ENCODE measurements around the gene PTPRQ.

The PTPRQ gene

DNA sequence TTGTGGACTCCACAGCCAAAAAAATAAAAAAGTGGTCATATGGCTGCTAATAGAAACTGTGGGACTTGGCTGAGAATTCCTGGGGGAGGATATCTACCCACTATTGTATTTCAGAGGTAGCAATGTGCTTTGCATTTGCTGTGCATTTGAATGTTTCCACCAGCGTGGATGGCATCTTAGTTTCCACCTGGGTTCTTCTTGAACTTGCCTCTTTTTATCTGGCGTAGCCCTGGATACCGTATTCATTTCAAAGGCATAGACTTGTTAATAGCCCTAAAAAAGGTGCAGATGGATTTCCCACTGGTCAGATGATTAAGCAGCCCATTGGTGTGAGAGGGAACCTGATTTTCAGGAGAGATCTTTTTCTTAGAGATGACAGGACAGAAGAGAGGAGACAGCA is 270.8 kb downstream of the PTPRQ start:
- no peak for DNase-seq (ENCODE audit: low read depth)
- Histone ChIP-seq H3K36me3 (ENCODE audit: control insufficient read depth, insufficient read depth, low read length, severe bottlenecking) (no peaks in the 10 kb centered on the region), H3K27me3 (replicated peaks; ENCODE audit: control insufficient read depth, insufficient read depth, low read length) (peaks cover 48% of the 10 kb centered on the region), H3K4me1 (ENCODE audit: control insufficient read depth, insufficient read depth, low read length) (peaks cover 3% of the 10 kb centered on the region), H3K9ac (ENCODE audit: low read length) (no peak overlapping the region), H3K9me3 (ENCODE audit: control insufficient read depth, low read length) (no peaks in the 10 kb centered on the region), H3K4me3 (ENCODE audit: low read length) (no peak overlapping the region)

DNA sequence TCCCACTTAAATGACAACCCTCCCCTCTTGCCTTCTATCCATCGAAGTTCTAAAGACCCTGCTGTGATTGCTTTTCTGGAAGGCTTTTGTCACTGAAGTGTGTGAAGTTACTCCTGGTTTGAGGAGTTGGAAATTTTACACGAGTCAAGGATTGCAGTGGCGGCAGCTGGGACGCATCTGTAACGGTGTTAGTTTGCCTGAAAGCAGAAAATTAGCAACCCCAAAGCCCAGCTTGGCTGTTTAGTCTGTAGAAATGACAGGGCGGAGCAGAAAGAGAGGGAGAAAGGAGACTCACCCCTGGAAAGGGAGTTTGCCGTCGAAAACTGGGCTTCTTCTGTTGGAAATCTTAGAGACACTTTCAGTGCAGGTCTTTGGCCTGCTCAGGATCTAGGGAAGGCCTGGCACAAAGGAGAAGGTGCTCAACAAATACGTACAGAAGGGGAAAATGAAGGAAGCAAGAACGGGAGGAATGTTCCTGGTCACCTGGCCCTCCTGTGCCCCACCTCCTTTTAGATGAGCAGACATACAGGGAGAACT is 271.7 kb downstream of the PTPRQ start:
- H3K9ac ChIP-seq (ENCODE audit: low read length), result no peak overlapping the region
- H3K36me3 ChIP-seq (ENCODE audit: control insufficient read depth, insufficient read depth, low read length, severe bottlenecking), result no peaks in the 10 kb centered on the region
- no peak overlapping the region for H3K4me3 ChIP-seq (ENCODE audit: low read length)
- peaks cover 3% of the 10 kb centered on the region for H3K4me1 ChIP-seq (ENCODE audit: control insufficient read depth, insufficient read depth, low read length)
- no peaks in the 10 kb centered on the region for H3K9me3 ChIP-seq (ENCODE audit: control insufficient read depth, low read length)
- peaks cover 40% of the 10 kb centered on the region for H3K27me3 ChIP-seq (replicated peaks; ENCODE audit: control insufficient read depth, insufficient read depth, low read length)
- no peak for DNase-seq (ENCODE audit: low read depth)

DNA sequence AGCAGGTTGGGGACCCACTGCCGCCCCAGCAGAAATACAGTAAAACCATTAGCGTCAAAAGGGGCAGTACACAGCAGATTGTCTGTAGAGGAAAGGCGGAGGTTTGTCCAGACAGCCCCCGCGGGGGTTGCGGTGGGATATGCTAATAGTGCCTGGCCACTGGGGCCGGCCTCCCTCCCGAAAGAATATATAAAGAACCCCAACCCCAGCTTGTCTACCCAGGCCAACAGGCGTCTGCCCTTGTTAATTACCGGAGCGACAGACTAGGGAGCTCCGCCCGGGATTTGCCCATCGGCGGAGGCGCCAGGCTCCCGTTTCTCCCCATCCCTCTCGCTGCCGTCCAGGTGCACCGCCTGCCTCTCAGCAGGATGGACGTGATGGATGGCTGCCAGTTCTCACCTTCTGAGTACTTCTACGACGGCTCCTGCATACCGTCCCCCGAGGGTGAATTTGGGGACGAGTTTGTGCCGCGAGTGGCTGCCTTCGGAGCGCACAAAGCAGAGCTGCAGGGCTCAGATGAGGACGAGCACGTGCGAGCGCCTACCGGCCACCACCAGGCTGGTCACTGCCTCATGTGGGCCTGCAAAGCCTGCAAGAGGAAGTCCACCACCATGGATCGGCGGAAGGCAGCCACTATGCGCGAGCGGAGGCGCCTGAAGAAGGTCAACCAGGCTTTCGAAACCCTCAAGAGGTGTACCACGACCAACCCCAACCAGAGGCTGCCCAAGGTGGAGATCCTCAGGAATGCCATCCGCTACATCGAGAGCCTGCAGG is 272.8 kb downstream of the PTPRQ start, which contains the start of gene MYF5:
TSS of gene MYF5 (plus strand) at position 217 of the 774 bp plus-strand sequence. CDS start at position 369, 152 bp downstream.
- Histone ChIP-seq H3K27me3 (replicated peaks; ENCODE audit: control insufficient read depth, insufficient read depth, low read length) (peaks cover 40% of the 10 kb centered on the region), H3K4me1 (ENCODE audit: control insufficient read depth, insufficient read depth, low read length) (peaks cover 3% of the 10 kb centered on the region), H3K9ac (ENCODE audit: low read length) (no peak within 1 kb of the TSS), H3K4me3 (ENCODE audit: low read length) (no peak within 1 kb of the TSS), H3K9me3 (ENCODE audit: control insufficient read depth, low read length) (no peaks in the 10 kb centered on the region), H3K36me3 (ENCODE audit: control insufficient read depth, insufficient read depth, low read length, severe bottlenecking) (no peaks in the 10 kb centered on the region)
- DNase-seq (ENCODE audit: low read depth), result no peak

DNA sequence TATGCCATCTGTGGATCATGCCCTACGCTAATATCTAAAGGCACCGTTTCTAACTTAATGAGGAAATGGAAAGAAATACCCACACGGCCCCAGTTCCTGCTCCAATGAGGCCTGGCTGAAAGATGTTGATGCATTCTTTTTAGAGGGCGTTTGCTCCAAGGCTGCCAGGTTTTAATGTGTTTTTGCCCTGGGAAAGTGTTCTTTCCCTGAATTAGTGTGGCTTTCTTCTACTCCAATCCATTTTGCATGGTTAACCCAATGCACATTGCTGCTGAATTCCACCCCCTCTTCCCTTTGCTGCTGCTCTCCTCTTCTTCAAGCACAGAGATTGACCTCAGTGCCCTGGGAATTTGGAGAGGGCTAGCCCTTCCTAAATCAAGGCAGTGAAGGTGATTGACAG is 273.8 kb downstream of the PTPRQ start:
- peaks cover 3% of the 10 kb centered on the region for H3K4me1 ChIP-seq (ENCODE audit: control insufficient read depth, insufficient read depth, low read length)
- H3K27me3 ChIP-seq (replicated peaks; ENCODE audit: control insufficient read depth, insufficient read depth, low read length), result peaks cover 40% of the 10 kb centered on the region
- no peak for DNase-seq (ENCODE audit: low read depth)
- H3K4me3 ChIP-seq (ENCODE audit: low read length), result no peak overlapping the region
- no peaks in the 10 kb centered on the region for H3K36me3 ChIP-seq (ENCODE audit: control insufficient read depth, insufficient read depth, low read length, severe bottlenecking)
- H3K9me3 ChIP-seq (ENCODE audit: control insufficient read depth, low read length), result no peaks in the 10 kb centered on the region
- no peak overlapping the region for H3K9ac ChIP-seq (ENCODE audit: low read length)

DNA sequence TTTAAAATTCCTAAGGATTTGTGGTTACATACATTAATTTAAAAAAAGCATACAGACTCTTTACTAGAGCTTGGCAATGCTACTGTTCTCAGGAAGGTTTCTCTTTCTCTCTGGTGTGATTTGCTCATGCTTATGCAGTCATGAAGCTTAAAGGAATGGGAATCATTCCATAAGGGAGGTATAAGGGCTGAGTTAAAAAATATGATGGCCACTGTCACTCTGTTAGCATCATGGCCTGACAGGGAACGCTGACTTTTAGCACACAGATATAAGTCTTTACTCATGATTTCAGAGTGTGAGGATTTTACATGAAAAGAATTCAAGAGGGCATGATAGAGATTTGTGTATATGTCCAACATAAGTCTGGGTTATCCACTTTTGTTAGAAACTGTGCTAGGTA is 276.5 kb downstream of the PTPRQ start:
- Histone ChIP-seq H3K36me3 (ENCODE audit: control insufficient read depth, insufficient read depth, low read length, severe bottlenecking) (no peaks in the 10 kb centered on the region), H3K9ac (ENCODE audit: low read length) (no peak overlapping the region), H3K4me3 (ENCODE audit: low read length) (no peak overlapping the region), H3K4me1 (ENCODE audit: control insufficient read depth, insufficient read depth, low read length) (no peaks in the 10 kb centered on the region), H3K9me3 (ENCODE audit: control insufficient read depth, low read length) (no peaks in the 10 kb centered on the region), H3K27me3 (replicated peaks; ENCODE audit: control insufficient read depth, insufficient read depth, low read length) (peaks cover 26% of the 10 kb centered on the region)
- no peak for DNase-seq (ENCODE audit: low read depth)

DNA sequence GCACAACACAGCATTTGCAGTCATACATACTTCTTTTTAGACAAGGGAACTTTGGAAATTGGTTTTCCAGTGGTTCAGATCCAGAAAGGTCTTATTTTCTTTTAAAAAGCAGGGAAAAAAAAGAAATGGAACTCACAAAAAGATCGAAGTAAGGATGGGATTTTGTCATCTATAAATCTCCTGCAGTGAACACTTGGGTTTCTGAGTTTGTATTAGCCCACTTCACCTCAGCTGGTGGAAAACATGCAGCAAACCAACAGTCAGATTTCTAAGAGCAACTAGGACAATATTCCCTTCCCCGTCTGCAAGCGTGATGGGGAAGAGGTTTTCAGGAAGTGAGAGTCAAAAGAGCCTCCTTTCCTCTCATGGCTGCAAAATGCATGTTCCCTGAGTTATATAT is 277.3 kb downstream of the PTPRQ start:
- no peak overlapping the region for H3K4me3 ChIP-seq (ENCODE audit: low read length)
- H3K9ac ChIP-seq (ENCODE audit: low read length), result no peak overlapping the region
- H3K27me3 ChIP-seq (replicated peaks; ENCODE audit: control insufficient read depth, insufficient read depth, low read length), result peaks cover 18% of the 10 kb centered on the region
- DNase-seq (ENCODE audit: low read depth), result no peak
- no peaks in the 10 kb centered on the region for H3K9me3 ChIP-seq (ENCODE audit: control insufficient read depth, low read length)
- no peaks in the 10 kb centered on the region for H3K4me1 ChIP-seq (ENCODE audit: control insufficient read depth, insufficient read depth, low read length)
- no peaks in the 10 kb centered on the region for H3K36me3 ChIP-seq (ENCODE audit: control insufficient read depth, insufficient read depth, low read length, severe bottlenecking)
